Heart right ventricle (tissue), 16 donors: ENCODE results near the gene MSANTD1. TPM values are rescaled to one million over a fixed set of nuclear protein-coding genes. Genes with fewer than 3 reads are reported as not detected.
A peak's percentile ranks its signal among the peaks of the same experiment; 100 is the strongest.

Experiments
- ATAC-seq, 8 donors: fragments of 200-7000 bp; cut with Tn5 transposase; one replicate each; pipeline ENCODE4 v1.9.1; 2020; ENCODE audit warnings: mild to moderate bottlenecking in 8 of 8, moderate library complexity in 8 of 8, moderate number of reproducible peaks in 1 of 8
- DNase-seq, 2 donors: peaks; one replicate each; pipeline ENCODE4 v3.0.0-alpha.2; 2020
- H3K27ac ChIP-seq, 10 donors: fragments of 200-600 bp; sonication (generic) in 2 of 10; one replicate each; pipeline versions ENCODE4 v1.5.0 to v1.8.0; 2020 to 2022; ENCODE audit warnings: mild to moderate bottlenecking in 3 of 10
- H3K27me3 ChIP-seq, 7 donors: fragments of 200-600 bp; one replicate each; pipeline ENCODE4 v1.8.0; 2021 to 2022; ENCODE audit warnings: mild to moderate bottlenecking in 2 of 7
- H3K36me3 ChIP-seq, 9 donors: fragments of 200-600 bp; sonication (generic) in 1 of 9; one replicate each; pipeline versions ENCODE4 v1.5.0 to v1.8.0; 2020 to 2022; ENCODE audit warnings: mild to moderate bottlenecking in 2 of 9
- H3K4me1 ChIP-seq, 9 donors: fragments of 200-600 bp; sonication (generic) in 1 of 9; one replicate each; pipeline versions ENCODE4 v1.5.0 to v1.8.0; 2020 to 2022; ENCODE audit warnings: mild to moderate bottlenecking in 4 of 9
- H3K4me3 ChIP-seq, 10 donors: fragments of 200-600 bp; sonication (generic) in 2 of 10; one replicate each; pipeline versions ENCODE4 v1.5.0 to v1.8.0; 2020 to 2022; ENCODE audit warnings: mild to moderate bottlenecking in 7 of 10, moderate library complexity in 2 of 10
- H3K9me3 ChIP-seq, 11 donors: fragments of 200-600 bp in 10 of 11; sonication (generic) in 2 of 11; one replicate each; pipeline versions ENCODE4 v1.5.0 to v1.8.0; 2013 to 2022; ENCODE audit warnings: mild to moderate bottlenecking in 2 of 11, control low read depth in 1 of 11, moderate library complexity in 1 of 11
- WGBS, 2 donors: extraction: QIAGEN DNeasy Blood & Tissue Kit; methylation state at CpG; one replicate each; pipeline ENCODE4 v1.1.7; 2013; ENCODE audit warnings: inconsistent platforms in 1 of 2; 5-methylcytosine and 5-hydroxymethylcytosine counted together
- intact Hi-C, 10 donors: fragments of 100-400 bp; cut with DNase I; formaldehyde crosslinking; loops; one replicate each; pipeline versions ENCODE4 v1.11.1 to v1.14.2; 2022
- polyA plus RNA-seq, 2 donors: library from polyadenylated mRNA; stranded (reverse); fragments of 200-250 nt; gene quantifications; one replicate each; pipeline ENCODE4 v1.2.3, GENCODE V29; 2013
- total RNA-seq, 10 donors: library from RNA; stranded (reverse); fragmentation: NEBNext Ultra II Directional in 3 of 10; extraction: Animal tissue kit (Norgen Biotek cat#: 25700) in 3 of 10; gene quantifications; one replicate each; pipeline versions ENCODE4 v1.2.1 to v1.2.4, GENCODE V29; 2021 to 2023
- TF ChIP-seq, protein P1 (sequence below), 9 donors: fragments of 200-600 bp; sonication (generic) in 2 of 9; IDR thresholded peaks; one replicate each; pipeline versions ENCODE4 v1.5.0 to v1.8.0; 2021 to 2022; ENCODE audit warnings: antibody characterized with exemption in 9 of 9, mild to moderate bottlenecking in 5 of 9, moderate library complexity in 1 of 9
- donor health status: Arrhythmogenic right ventricular cardiomyopathy.
- donor health status: ischemic (EF 13 %, LVEDD 7.1; RV severe dilation, severe dysfunction).
- donor health status: healthy with polysubstance abuse.
- donor health status: DM: no; HTN: yes; CAD: no.
- donor health status: DM: no; HTN: no; CAD: no.
- donor health status: ischemic (EF 25% LVEDD 6.9; RV normal size, moderate dysfunction).
- donor health status: ischemic (EF 25% LVEDD 5.7; RV mildly dilated, moderate dysfunction).
- donor health status: healthy.
- donor health status: DM: yes; HTN: yes; CAD: no.
- donor health status: Ischemic cardiomyopathy.
- donor health status: ischemic (EF 35%, LVEDD 5.7; RV mildly dilated, moderate dysfunction).
- donor health status: nonischemic (EF 11% LVEDD 7.7; RV severe dilation, severe dysfunction).
- donor health status: DM: yes; HTN: yes; CAD: no.
- donor health status: PGD.
- donor health status: ischemic (EF 29% LVEDD 5.4; RV normal size, mild dysfunction).
- donor health status: nonischemic (EF 23%, LVEDD 6.1; RV moderate dilation, normal function).

The MSANTD1 gene
- total and polyA plus RNA-seq, 12 donors, result 0.25 to 1.2 (median 0.41) TPM

DNA sequence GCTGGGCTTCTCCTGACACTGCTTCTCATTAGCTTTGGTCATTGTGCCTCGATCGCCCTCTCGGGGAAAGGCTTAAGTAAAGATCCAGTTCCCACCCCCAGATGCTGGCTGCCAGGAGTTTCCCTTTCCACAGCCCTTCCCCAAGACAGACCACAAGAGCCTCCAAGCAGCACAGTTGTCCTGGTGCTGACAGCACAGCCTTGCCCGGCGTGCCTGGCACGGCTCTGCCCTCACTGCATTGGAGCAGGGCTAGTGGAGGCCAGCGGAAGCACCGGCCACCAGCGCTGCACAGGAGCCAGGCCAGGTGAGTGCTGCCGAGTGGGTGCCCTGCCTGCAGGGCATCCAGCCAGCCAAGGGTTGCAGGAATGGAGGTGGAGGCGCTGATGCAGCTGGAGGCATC is 9.7 kb upstream of the MSANTD1 start:
- Histone ChIP-seq H3K4me1 (peaks cover 0 to 6% (median 0%) of the 10 kb centered on the region in 9 donors), H3K9me3 (no peaks in the 10 kb centered on the region), H3K36me3 (peaks cover 0 to 89% (median 19%) of the 10 kb centered on the region in 9 donors), H3K27ac (no peak overlapping the region), H3K4me3 (no peak overlapping the region), H3K27me3 (no peaks in the 10 kb centered on the region)
- TF ChIP-seq, protein P1, sequence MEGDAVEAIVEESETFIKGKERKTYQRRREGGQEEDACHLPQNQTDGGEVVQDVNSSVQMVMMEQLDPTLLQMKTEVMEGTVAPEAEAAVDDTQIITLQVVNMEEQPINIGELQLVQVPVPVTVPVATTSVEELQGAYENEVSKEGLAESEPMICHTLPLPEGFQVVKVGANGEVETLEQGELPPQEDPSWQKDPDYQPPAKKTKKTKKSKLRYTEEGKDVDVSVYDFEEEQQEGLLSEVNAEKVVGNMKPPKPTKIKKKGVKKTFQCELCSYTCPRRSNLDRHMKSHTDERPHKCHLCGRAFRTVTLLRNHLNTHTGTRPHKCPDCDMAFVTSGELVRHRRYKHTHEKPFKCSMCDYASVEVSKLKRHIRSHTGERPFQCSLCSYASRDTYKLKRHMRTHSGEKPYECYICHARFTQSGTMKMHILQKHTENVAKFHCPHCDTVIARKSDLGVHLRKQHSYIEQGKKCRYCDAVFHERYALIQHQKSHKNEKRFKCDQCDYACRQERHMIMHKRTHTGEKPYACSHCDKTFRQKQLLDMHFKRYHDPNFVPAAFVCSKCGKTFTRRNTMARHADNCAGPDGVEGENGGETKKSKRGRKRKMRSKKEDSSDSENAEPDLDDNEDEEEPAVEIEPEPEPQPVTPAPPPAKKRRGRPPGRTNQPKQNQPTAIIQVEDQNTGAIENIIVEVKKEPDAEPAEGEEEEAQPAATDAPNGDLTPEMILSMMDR (IDR thresholded peaks at IDR 0.05), result no peak
- DNase-seq (no peak), ATAC-seq (no peak)
- 91 to 96% methylated on average over 11 of the region's 11 CpGs for whole genome bisulfite sequencing, 2 donors
- intact Hi-C loops, result no loop called here

DNA sequence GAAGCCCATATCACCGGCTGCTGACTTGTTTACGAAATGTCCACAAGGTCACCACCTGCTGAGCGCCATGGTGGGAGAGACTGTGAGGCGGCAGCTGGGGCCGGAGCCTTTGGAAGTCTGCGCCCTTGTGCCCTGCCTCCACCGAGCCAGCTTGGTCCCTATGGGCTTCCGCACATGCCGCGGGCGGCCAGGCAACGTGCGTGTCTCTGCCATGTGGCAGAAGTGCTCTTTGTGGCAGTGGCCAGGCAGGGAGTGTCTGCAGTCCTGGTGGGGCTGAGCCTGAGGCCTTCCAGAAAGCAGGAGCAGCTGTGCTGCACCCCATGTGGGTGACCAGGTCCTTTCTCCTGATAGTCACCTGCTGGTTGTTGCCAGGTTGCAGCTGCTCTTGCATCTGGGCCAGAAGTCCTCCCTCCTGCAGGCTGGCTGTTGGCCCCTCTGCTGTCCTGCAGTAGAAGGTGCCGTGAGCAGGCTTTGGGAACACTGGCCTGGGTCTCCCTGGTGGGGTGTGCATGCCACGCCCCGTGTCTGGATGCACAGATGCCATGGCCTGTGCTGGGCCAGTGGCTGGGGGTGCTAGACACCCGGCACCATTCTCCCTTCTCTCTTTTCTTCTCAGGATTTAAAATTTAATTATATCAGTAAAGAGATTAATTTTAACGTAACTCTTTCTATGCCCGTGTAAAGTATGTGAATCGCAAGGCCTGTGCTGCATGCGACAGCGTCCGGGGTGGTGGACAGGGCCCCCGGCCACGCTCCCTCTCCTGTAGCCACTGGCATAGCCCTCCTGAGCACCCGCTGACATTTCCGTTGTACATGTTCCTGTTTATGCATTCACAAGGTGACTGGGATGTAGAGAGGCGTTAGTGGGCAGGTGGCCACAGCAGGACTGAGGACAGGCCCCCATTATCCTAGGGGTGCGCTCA is 8.7 kb upstream of the MSANTD1 start:
- no peak for ATAC-seq
- 91 to 92% methylated on average over 29 of the region's 29 CpGs for WGBS, 2 donors
- DNase-seq, result no peak
- no peaks in the 10 kb centered on the region for H3K9me3 ChIP-seq
- TF ChIP-seq, protein P1 (IDR thresholded peaks at IDR 0.05), result no peak
- intact Hi-C loops, result no loop called here
- H3K27me3 ChIP-seq, result no peaks in the 10 kb centered on the region
- H3K27ac ChIP-seq, result no peak overlapping the region
- no peak overlapping the region for H3K4me3 ChIP-seq
- H3K36me3 ChIP-seq, result peaks cover 0 to 80% (median 19%) of the 10 kb centered on the region in 9 donors
- peaks cover 0 to 6% (median 0%) of the 10 kb centered on the region in 9 donors for H3K4me1 ChIP-seq

GRCh38 chr4:3240936-3241522 is 7.9 kb upstream of the MSANTD1 start:
- Histone ChIP-seq H3K9me3 (no peaks in the 10 kb centered on the region), H3K4me3 (no peak overlapping the region), H3K36me3 (peaks cover 0 to 72% (median 12%) of the 10 kb centered on the region in 9 donors), H3K4me1 (peaks cover 0 to 6% (median 0%) of the 10 kb centered on the region in 9 donors), H3K27ac (no peak overlapping the region), H3K27me3 (no peaks in the 10 kb centered on the region)
- WGBS, 2 donors, result 83 to 85% methylated on average over 13 of the region's 13 CpGs
- DNase-seq, result no peak
- no peak for ATAC-seq
- TF ChIP-seq, protein P1 (IDR thresholded peaks at IDR 0.05), result no peak
- intact Hi-C loops, result no loop called here

- peak in 1 of 2 donors; percentile 43 for DNase-seq
- H3K9me3 ChIP-seq, result no peaks in the 10 kb centered on the region
- no peak overlapping the region for H3K27ac ChIP-seq
- no peak overlapping the region for H3K4me3 ChIP-seq
- intact Hi-C loops, result no loop called here
- WGBS, 2 donors, result 73 to 76% methylated on average over 17 of the region's 17 CpGs
- TF ChIP-seq, protein P1 (IDR thresholded peaks at IDR 0.05), result no peak
- peaks cover 0 to 62% (median 10%) of the 10 kb centered on the region in 9 donors for H3K36me3 ChIP-seq
- peaks cover 0 to 6% (median 0%) of the 10 kb centered on the region in 9 donors for H3K4me1 ChIP-seq
- H3K27me3 ChIP-seq, result no peaks in the 10 kb centered on the region
- peak in 2 of 8 donors; percentile 17 to 22 for ATAC-seq
These were observed 6.9 kb upstream of the MSANTD1 start for GRCh38 chr4:3241898-3242524.
